Subcutaneous preadipocyte (primary cell): Measurements from ENCODE around the gene RWDD4. TPM values are rescaled to one million over a fixed set of nuclear protein-coding genes. Genes with fewer than 3 reads are reported as not detected.

Source experiments
- small RNA-seq: library from RNA; depleted of rRNA; stranded (forward); fragments of <200 nt; gene quantifications from one replicate; pipeline ENCODE3, GENCODE V24; 2012
- total RNA-seq: library from RNA; depleted of rRNA; stranded (reverse); fragments of >200 nt; gene quantifications from 2 replicates; pipeline ENCODE4 v1.2.3, GENCODE V29; 2012

Gene RWDD4
- 20.6 and 24.0 TPM in 2 replicates for total RNA-seq

DNA sequence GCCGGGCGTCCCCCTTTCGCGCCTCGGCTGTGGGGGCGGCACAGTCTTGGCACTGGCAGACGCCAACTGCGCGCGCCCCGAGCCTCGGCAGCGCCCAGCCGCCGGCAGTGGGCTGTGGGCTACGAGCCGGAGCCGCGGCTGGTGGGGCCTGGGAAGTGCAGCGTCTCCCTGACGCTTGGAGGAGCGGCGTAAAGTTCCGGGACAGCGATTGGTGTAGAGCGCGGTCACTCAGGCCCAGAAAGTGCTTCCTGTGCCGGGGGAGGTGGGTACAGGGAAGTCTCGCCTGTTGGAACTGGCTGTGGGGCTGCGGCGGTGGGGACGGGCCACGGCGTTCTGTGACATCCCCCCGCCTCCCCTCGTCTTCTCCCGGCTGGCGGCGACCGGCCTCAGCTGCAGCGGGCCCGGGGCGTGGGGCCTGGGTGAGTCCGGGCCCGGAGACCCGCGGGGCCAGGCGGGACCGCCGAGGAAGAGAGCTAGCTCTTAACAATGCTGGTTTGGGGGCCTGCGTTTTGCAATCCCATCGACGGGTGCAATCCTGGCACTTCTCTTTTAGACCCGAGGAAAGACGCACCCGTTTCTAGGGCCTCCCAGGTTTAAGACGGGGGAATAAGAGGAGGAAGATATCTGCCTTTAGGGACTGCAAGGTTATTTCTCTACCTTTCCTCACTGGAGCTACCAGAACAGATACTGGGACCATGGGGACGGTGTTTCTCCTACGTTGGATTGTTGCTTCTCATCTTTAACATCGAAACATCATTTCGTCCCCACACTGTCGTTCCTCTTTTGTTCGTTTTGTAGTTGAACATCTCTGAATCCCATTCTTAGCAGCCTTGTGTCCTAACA is at the start of gene RWDD4, which contains the start of gene TRAPPC11:
Gene RWDD4 (minus strand): TSS at position 157 of the 843 bp plus-strand sequence. CDS start 233 bp downstream, outside the sequence.
Gene TRAPPC11 (plus strand): TSS at position 265 of the 843 bp plus-strand sequence. CDS start 4,575 bp downstream, outside the sequence.

Small RNA genes within 50 kb of the gene (small RNA-seq; reads per million reads assigned to genes)
- not detected for gene RNU6-1053P
- gene RNU6-335P, result not detected
- gene RNU6-479P, result not detected

Other genes with a start within 250 kb of the RWDD4 start
- 8.8 and 12.1 TPM in 2 replicates for gene CDKN2AIP, start 214.5 kb downstream of the RWDD4 start, total RNA-seq
- gene ING2, start 154.1 kb downstream of the RWDD4 start, total RNA-seq, result 5.5 and 6.5 TPM in 2 replicates
- 44.8 and 51.8 TPM in 2 replicates for gene TRAPPC11, start 108 bp upstream of the RWDD4 start, total RNA-seq
- under 0.01 and 0.39 TPM in 2 replicates for gene STOX2, start 246.1 kb upstream of the RWDD4 start, total RNA-seq